ENCODE data around the gene SMPX.

GRCh38 chrX:21798677-21799219, 40.8 kb upstream of the SMPX start:
- TF ChIP-seq, protein P1, sequence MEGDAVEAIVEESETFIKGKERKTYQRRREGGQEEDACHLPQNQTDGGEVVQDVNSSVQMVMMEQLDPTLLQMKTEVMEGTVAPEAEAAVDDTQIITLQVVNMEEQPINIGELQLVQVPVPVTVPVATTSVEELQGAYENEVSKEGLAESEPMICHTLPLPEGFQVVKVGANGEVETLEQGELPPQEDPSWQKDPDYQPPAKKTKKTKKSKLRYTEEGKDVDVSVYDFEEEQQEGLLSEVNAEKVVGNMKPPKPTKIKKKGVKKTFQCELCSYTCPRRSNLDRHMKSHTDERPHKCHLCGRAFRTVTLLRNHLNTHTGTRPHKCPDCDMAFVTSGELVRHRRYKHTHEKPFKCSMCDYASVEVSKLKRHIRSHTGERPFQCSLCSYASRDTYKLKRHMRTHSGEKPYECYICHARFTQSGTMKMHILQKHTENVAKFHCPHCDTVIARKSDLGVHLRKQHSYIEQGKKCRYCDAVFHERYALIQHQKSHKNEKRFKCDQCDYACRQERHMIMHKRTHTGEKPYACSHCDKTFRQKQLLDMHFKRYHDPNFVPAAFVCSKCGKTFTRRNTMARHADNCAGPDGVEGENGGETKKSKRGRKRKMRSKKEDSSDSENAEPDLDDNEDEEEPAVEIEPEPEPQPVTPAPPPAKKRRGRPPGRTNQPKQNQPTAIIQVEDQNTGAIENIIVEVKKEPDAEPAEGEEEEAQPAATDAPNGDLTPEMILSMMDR (IDR thresholded peaks at IDR 0.05), result no peak
- TF ChIP-seq REST (IDR thresholded peaks at IDR 0.05; ENCODE audit: low read depth, low read length) (no peak), FOXM1 (IDR thresholded peaks at IDR 0.05; ENCODE audit: low read depth) (no peak), MXI1 (IDR thresholded peaks at IDR 0.05; ENCODE audit: low read depth, low read length) (no peak), IRF3 (IDR thresholded peaks at IDR 0.05; ENCODE audit: low read depth, low read length) (no peak), EP300 (IDR thresholded peaks at IDR 0.05; ENCODE audit: borderline replicate concordance in 1 of 2, low read depth in 1 of 2, low read length in 1 of 2) (no peak), RFX5 (IDR thresholded peaks at IDR 0.05; ENCODE audit: low read length) (no peak), JUND (IDR thresholded peaks at IDR 0.05) (no peak), PBX3 (IDR thresholded peaks at IDR 0.05) (no peak), EZH2phosphoT487 (IDR thresholded peaks at IDR 0.05; ENCODE audit: borderline replicate concordance, low read depth) (no peak), TEAD4 (IDR thresholded peaks at IDR 0.05; ENCODE audit: borderline replicate concordance, insufficient read depth) (no peak), RAD21 (IDR thresholded peaks at IDR 0.05; ENCODE audit: low read length) (no peak), NRF1 (IDR thresholded peaks at IDR 0.05; ENCODE audit: low read depth, low read length) (no peak)
